Stomach (tissue), 9 donors: ENCODE data around the gene KIAA2012. TPM values are rescaled to one million over a fixed set of nuclear protein-coding genes. Genes with fewer than 3 reads are reported as not detected.

Source experiments
- DNase-seq, 2 donors: peaks; one replicate each; pipeline versions ENCODE4 v3.0.0 to v3.0.0-alpha.2; 2013 to 2019
- H3K27ac ChIP-seq, 5 donors: fragments of 200-600 bp in 4 of 5; sonication (generic) in 4 of 5; one replicate each; pipeline ENCODE4 v1.5.1; 2013 to 2019; ENCODE audit warnings: mild to moderate bottlenecking in 1 of 5, moderate library complexity in 1 of 5
- H3K27me3 ChIP-seq, 3 donors: fragments of 200-600 bp; sonication (generic); one replicate each; pipeline ENCODE4 v1.5.1; 2017 to 2019; ENCODE audit warnings: mixed run types in 1 of 3
- H3K36me3 ChIP-seq, 4 donors: fragments of 200-600 bp; sonication (generic); 1 replicate in 3 of 4; 2 replicates in 1 of 4; pipeline ENCODE4 v1.5.1; 2016 to 2019
- H3K4me1 ChIP-seq, 4 donors: fragments of 200-600 bp; sonication (generic); one replicate each; pipeline ENCODE4 v1.5.1; 2016 to 2019
- H3K4me3 ChIP-seq, 4 donors: fragments of 200-600 bp; sonication (generic) in 3 of 4; one replicate each; pipeline ENCODE4 v1.5.1; 2016 to 2019; ENCODE audit warnings: mild to moderate bottlenecking in 1 of 4
- H3K9me3 ChIP-seq, 4 donors: fragments of 200-600 bp; sonication (generic); one replicate each; pipeline ENCODE4 v1.5.1; 2016 to 2019
- EP300 ChIP-seq: sonication (generic); formaldehyde crosslinking; IDR thresholded peaks from one replicate; pipeline ENCODE4 v1.6.1; 2017; ENCODE audit warnings: antibody characterized with exemption
- POLR2A ChIP-seq, 4 donors: fragments of 450-650 bp; IDR thresholded peaks; one replicate each; pipeline ENCODE4 v1.6.1; 2016; ENCODE audit warnings: antibody characterized with exemption in 4 of 4, control low read depth in 2 of 4, mild to moderate bottlenecking in 1 of 4, moderate library complexity in 1 of 4
- POLR2AphosphoS5 ChIP-seq, 3 donors: sonication (generic); formaldehyde crosslinking; IDR thresholded peaks; one replicate each; pipeline ENCODE4 v1.6.1; 2016; ENCODE audit warnings: antibody characterized with exemption in 3 of 3
- WGBS, 5 donors: extraction: QIAGEN DNeasy Blood & Tissue Kit in 3 of 5; methylation state at CpG; one replicate each; pipeline versions ENCODE4 v1.1.5 to v1.1.7; 2013 to 2018; 5-methylcytosine and 5-hydroxymethylcytosine counted together
- intact Hi-C: fragments of 100-400 bp; cut with DNase I; formaldehyde crosslinking; loops from one replicate; pipeline ENCODE4 v1.15.1; 2023; ENCODE audit warnings: low total_unique reads
- polyA plus RNA-seq, 3 donors: library from polyadenylated mRNA; stranded (reverse); fragments of 200-250 nt; gene quantifications; one replicate each; pipeline ENCODE4 v1.2.3, GENCODE V29; 2013
- total RNA-seq, 5 donors: library from RNA; depleted of rRNA; stranded (reverse); fragments of >200 nt; gene quantifications; one replicate each; pipeline versions ENCODE4 v1.1.0 to v1.2.3, GENCODE V29; 2014 to 2016
- TF ChIP-seq, protein P1 (sequence below), 7 experiments: fragments of 450-650 bp in 4 of 7; fragments of 200-600 bp in 3 of 7; sonication (generic) in 3 of 7; IDR thresholded peaks; one replicate each; pipeline ENCODE4 v1.5.1; 2016 to 2019; ENCODE audit warnings: antibody characterized with exemption in 7 of 7, control low read depth in 2 of 7, mild to moderate bottlenecking in 1 of 7
- donor health status: healthy with polysubstance abuse.
- donor health status: Bipolar disorder and iron deficiency.
- donor health status: healthy.

The KIAA2012 gene
- total and polyA plus RNA-seq, 8 donors: 0.03 to 0.18 TPM; not detected in 6

DNA sequence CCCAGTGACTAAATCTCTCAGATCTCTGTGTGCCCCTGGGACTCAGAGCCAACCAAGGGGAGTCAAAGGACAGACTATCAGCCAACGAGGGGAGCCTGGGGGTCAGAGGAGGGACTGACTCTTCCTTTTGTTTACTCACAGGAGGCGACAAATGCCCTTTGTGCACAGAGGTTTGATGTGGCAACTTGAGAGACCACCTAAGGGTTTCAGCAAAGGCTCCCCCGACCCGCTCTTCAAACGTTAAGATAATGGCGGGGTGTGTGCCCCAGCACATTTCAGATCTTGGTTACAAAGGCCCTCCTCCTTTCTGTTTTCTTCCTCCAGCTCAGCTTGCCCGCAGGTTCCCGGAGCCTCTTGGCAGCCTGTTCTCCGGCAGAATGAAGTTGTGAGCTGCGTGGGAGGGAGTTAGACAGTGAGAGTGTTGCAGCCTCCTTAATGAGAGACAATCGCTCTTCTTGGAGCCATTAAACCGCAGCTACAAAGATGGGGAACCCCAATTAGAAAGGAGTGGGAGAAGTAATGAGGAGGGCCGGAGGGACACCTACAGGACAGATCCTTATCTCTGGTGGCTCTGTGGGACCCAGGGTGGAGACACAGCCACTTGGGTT, 76.2 kb downstream of the KIAA2012 start:
- peak overlapping the region in 2 of 5 donors; percentile 45 to 46 for H3K27ac ChIP-seq
- peak in 1 of 2 donors; percentile 76 for DNase-seq

DNA sequence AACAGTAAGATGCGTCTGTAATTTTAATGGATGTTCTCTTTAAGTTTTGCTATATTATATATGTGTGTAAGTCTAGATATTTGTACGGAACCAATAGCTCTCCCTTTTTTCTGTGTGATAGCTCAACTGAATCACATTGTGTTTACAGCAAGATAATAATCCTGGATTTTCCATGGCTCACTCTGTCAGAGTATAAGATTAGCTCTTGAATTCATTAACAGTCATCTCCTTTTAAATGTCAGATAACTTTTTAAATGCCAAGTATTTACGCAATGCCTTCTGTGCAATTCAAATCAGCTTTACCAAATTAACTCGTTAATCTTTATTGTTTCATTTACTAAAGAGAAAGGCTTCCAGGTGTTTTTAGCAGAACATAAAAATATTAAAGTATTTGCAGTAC, 76.9 kb downstream of the KIAA2012 start:
- DNase-seq: no peak
- TF ChIP-seq, protein P1, sequence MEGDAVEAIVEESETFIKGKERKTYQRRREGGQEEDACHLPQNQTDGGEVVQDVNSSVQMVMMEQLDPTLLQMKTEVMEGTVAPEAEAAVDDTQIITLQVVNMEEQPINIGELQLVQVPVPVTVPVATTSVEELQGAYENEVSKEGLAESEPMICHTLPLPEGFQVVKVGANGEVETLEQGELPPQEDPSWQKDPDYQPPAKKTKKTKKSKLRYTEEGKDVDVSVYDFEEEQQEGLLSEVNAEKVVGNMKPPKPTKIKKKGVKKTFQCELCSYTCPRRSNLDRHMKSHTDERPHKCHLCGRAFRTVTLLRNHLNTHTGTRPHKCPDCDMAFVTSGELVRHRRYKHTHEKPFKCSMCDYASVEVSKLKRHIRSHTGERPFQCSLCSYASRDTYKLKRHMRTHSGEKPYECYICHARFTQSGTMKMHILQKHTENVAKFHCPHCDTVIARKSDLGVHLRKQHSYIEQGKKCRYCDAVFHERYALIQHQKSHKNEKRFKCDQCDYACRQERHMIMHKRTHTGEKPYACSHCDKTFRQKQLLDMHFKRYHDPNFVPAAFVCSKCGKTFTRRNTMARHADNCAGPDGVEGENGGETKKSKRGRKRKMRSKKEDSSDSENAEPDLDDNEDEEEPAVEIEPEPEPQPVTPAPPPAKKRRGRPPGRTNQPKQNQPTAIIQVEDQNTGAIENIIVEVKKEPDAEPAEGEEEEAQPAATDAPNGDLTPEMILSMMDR (IDR thresholded peaks at IDR 0.05): no peak
- no peak for TF ChIP-seq POLR2AphosphoS5 (IDR thresholded peaks at IDR 0.05)
- no peak for TF ChIP-seq EP300
- TF ChIP-seq POLR2A (IDR thresholded peaks at IDR 0.05): no peak
- 53 to 72% (median 70%) methylated on average over 4 of the region's 4 CpGs for WGBS, 5 donors
- intact Hi-C loops: no loop called here
- Histone ChIP-seq H3K9me3 (no peaks in the 10 kb centered on the region), H3K36me3 (no peaks in the 10 kb centered on the region), H3K27ac (peak overlapping the region in 1 of 5 donors; percentile 45), H3K4me3 (no peak overlapping the region), H3K27me3 (peaks cover 0 to 14% (median 0%) of the 10 kb centered on the region in 3 donors), H3K4me1 (peaks cover 0 to 16% (median 4%) of the 10 kb centered on the region in 4 donors)

More for the DNA sequence above, 76.2 kb downstream of the KIAA2012 start:
- H3K4me3 ChIP-seq: no peak overlapping the region
- peaks cover 0 to 14% (median 0%) of the 10 kb centered on the region in 3 donors for H3K27me3 ChIP-seq
- TF ChIP-seq, protein P1 (IDR thresholded peaks at IDR 0.05): no peak
- TF ChIP-seq POLR2AphosphoS5 (IDR thresholded peaks at IDR 0.05) (no peak), POLR2A (IDR thresholded peaks at IDR 0.05) (no peak)
- H3K36me3 ChIP-seq: no peaks in the 10 kb centered on the region
- intact Hi-C loops: no loop called here
- peaks cover 0 to 22% (median 4%) of the 10 kb centered on the region in 4 donors for H3K4me1 ChIP-seq
- WGBS, 5 donors: 39 to 53% (median 45%) methylated on average over 13 of the region's 13 CpGs
- H3K9me3 ChIP-seq: no peaks in the 10 kb centered on the region

DNA sequence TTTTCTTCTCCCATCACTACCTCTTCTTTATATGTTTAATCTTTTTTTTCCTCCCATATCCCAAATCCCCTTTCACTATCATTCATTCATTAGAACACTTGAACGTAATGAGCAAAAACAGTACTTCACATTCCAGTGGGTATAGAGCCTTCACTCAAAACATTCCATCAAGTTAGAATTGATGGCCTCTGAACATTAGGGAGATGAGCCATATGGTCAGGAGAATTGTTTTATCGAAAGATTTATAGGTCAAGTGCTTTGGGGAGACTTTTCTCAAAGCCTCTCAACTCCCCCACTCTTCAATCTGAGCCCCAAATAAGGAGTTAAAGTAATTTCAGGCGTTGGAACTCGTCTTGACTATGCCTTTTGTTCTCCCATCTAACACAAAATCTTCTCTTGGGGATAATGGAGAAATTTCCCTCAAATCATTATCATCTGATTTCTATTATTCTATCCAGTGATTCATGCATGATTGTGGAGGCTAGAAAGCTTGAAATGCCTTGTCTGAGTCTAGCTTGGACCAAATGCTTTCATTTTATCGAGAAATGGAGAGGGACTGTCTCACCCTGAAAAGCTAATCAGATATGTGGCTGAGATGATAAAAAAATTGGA, 79.2 kb downstream of the KIAA2012 start:
- 50 to 76% (median 68%) methylated on average over 5 of the region's 5 CpGs for WGBS, 5 donors
- Histone ChIP-seq H3K27ac (no peak overlapping the region), H3K4me1 (peaks cover 0 to 16% (median 4%) of the 10 kb centered on the region in 4 donors), H3K27me3 (peaks cover 0 to 14% (median 0%) of the 10 kb centered on the region in 3 donors), H3K36me3 (no peaks in the 10 kb centered on the region), H3K9me3 (no peaks in the 10 kb centered on the region), H3K4me3 (no peak overlapping the region)
- TF ChIP-seq, protein P1 (IDR thresholded peaks at IDR 0.05): no peak
- TF ChIP-seq POLR2A (IDR thresholded peaks at IDR 0.05) (no peak), EP300 (no peak), POLR2AphosphoS5 (IDR thresholded peaks at IDR 0.05) (no peak)
- no peak for DNase-seq
- intact Hi-C loops: no loop called here

DNA sequence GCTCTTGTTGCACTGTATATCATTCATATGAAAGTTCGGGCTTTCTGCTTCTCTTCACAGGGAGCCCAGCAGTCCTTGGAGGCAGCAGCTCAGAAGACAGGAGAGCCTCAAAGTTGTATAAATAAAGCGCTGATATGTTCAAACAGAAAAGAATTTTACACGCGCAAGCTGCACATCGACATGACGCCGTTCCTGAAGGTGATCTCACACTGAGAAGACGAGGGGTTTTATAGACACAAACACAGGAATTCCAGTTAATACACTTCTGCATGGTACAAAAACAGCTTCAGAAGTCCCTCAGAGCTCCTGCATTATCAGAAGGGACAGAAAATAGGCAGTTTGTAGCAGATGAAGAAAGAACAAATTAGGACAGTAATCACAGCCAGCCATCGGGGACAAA, 81.6 kb downstream of the KIAA2012 start:
- TF ChIP-seq, protein P1 (IDR thresholded peaks at IDR 0.05): no peak
- no peak for TF ChIP-seq POLR2AphosphoS5 (IDR thresholded peaks at IDR 0.05)
- TF ChIP-seq POLR2A (IDR thresholded peaks at IDR 0.05): no peak
- TF ChIP-seq EP300: no peak
- Histone ChIP-seq H3K4me1 (peaks cover 0 to 2% (median under 1%) of the 10 kb centered on the region in 4 donors), H3K9me3 (no peaks in the 10 kb centered on the region), H3K27ac (no peak overlapping the region), H3K27me3 (peaks cover 0 to 1% (median 0%) of the 10 kb centered on the region in 3 donors), H3K36me3 (no peaks in the 10 kb centered on the region), H3K4me3 (no peak overlapping the region)
- DNase-seq: no peak
- 49 to 62% (median 55%) methylated on average over 9 of the region's 9 CpGs for WGBS, 5 donors
- intact Hi-C loops: no loop called here
